Peyer's patch (tissue), 4 donors: ENCODE measurements around the gene ACIN1. TPM values are rescaled to one million over a fixed set of nuclear protein-coding genes. Genes with fewer than 3 reads are reported as not detected.
"Not testable (repeated sequence)": the region's sequence is repeated elsewhere in the genome, so short reads cannot be mapped to it uniquely, and the experiment has no call there.

Source experiments
- DNase-seq, 3 donors: peaks; one replicate each; pipeline ENCODE4 v3.0.0-alpha.2; 2017 to 2019
- H3K27ac ChIP-seq, 4 donors: fragments of 200-600 bp; sonication (generic); one replicate each; pipeline ENCODE4 v1.5.1; 2016 to 2019
- H3K27me3 ChIP-seq, 2 donors: fragments of 200-600 bp; sonication (generic); one replicate each; pipeline ENCODE4 v1.5.1; 2019
- H3K36me3 ChIP-seq, 3 donors: fragments of 200-600 bp; sonication (generic); one replicate each; pipeline ENCODE4 v1.5.1; 2016 to 2019
- H3K4me1 ChIP-seq, 4 donors: fragments of 200-600 bp; sonication (generic); one replicate each; pipeline ENCODE4 v1.5.1; 2016 to 2019
- H3K4me3 ChIP-seq, 4 donors: fragments of 200-600 bp; sonication (generic); 1 replicate in 3 of 4; 2 replicates in 1 of 4; pipeline ENCODE4 v1.5.1; 2016 to 2019; ENCODE audit warnings: mild to moderate bottlenecking in 1 of 4
- H3K9me3 ChIP-seq, 4 donors: fragments of 200-600 bp; sonication (generic); one replicate each; pipeline ENCODE4 v1.5.1; 2016 to 2019; ENCODE audit warnings: mild to moderate bottlenecking in 1 of 4
- POLR2A ChIP-seq, 2 donors: fragments of 450-650 bp; IDR thresholded peaks; one replicate each; pipeline ENCODE4 v1.5.1; 2017; ENCODE audit warnings: antibody characterized with exemption in 2 of 2, mild to moderate bottlenecking in 2 of 2, moderate library complexity in 2 of 2
- total RNA-seq, 4 donors: library from RNA; depleted of rRNA; stranded (reverse); fragments of >200 nt; gene quantifications; one replicate each; pipeline ENCODE4 v1.1.0, GENCODE V29; 2016
- TF ChIP-seq, protein P1 (sequence below), 6 experiments: fragments of 450-650 bp in 4 of 6; fragments of 200-600 bp in 2 of 6; sonication (generic) in 1 of 6; IDR thresholded peaks; one replicate each; pipeline ENCODE4 v1.5.1; 2017 to 2019; ENCODE audit warnings: antibody characterized with exemption in 6 of 6, mild to moderate bottlenecking in 3 of 6, moderate library complexity in 1 of 6

Gene ACIN1
- total RNA-seq, 4 donors from 2014 or later: 130 to 281 (median 238) TPM

DNA sequence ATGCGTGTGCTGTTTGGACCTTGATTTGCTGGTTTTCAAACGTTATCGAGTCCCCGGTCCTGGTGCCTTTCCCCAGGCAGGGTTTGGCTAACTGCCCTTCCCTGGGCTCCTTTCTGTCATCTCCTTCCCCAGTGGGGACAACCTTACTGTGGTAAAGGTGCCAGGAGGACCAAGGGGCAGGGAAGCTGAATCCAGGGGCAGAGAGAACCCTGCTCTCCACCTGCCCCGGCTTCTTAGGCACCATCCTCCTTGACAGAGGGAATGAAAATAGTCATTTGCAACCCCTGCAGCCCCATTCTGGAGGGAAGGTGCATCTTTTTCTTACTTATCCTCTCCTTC is 19.2 kb upstream of the ACIN1 start:
- H3K9me3 ChIP-seq: no peaks in the 10 kb centered on the region
- H3K27ac ChIP-seq: no peak overlapping the region
- DNase-seq: peak in 1 of 3 donors; percentile 32
- no peaks in the 10 kb centered on the region for H3K36me3 ChIP-seq
- H3K4me3 ChIP-seq: no peak overlapping the region
- TF ChIP-seq, protein P1, sequence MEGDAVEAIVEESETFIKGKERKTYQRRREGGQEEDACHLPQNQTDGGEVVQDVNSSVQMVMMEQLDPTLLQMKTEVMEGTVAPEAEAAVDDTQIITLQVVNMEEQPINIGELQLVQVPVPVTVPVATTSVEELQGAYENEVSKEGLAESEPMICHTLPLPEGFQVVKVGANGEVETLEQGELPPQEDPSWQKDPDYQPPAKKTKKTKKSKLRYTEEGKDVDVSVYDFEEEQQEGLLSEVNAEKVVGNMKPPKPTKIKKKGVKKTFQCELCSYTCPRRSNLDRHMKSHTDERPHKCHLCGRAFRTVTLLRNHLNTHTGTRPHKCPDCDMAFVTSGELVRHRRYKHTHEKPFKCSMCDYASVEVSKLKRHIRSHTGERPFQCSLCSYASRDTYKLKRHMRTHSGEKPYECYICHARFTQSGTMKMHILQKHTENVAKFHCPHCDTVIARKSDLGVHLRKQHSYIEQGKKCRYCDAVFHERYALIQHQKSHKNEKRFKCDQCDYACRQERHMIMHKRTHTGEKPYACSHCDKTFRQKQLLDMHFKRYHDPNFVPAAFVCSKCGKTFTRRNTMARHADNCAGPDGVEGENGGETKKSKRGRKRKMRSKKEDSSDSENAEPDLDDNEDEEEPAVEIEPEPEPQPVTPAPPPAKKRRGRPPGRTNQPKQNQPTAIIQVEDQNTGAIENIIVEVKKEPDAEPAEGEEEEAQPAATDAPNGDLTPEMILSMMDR (IDR thresholded peaks at IDR 0.05): no peak
- TF ChIP-seq POLR2A (IDR thresholded peaks at IDR 0.05): no peak
- no peaks in the 10 kb centered on the region for H3K27me3 ChIP-seq
- H3K4me1 ChIP-seq: peaks cover 0 to 6% (median under 1%) of the 10 kb centered on the region in 4 donors

- TF ChIP-seq POLR2A (IDR thresholded peaks at IDR 0.05): no peak
- TF ChIP-seq, protein P1 (IDR thresholded peaks at IDR 0.05): no peak
- H3K27ac ChIP-seq: no peak overlapping the region
- H3K9me3 ChIP-seq: no peaks in the 10 kb centered on the region
- peaks cover 0 to 2% (median 0%) of the 10 kb centered on the region in 4 donors for H3K4me1 ChIP-seq
- no peak overlapping the region for H3K4me3 ChIP-seq
- peak in 1 of 3 donors; percentile 40 for DNase-seq
- H3K36me3 ChIP-seq: no peaks in the 10 kb centered on the region
- no peaks in the 10 kb centered on the region for H3K27me3 ChIP-seq
Measured at GRCh38 chr14:23113431-23114119, 18.6 kb upstream of the ACIN1 start.

DNA sequence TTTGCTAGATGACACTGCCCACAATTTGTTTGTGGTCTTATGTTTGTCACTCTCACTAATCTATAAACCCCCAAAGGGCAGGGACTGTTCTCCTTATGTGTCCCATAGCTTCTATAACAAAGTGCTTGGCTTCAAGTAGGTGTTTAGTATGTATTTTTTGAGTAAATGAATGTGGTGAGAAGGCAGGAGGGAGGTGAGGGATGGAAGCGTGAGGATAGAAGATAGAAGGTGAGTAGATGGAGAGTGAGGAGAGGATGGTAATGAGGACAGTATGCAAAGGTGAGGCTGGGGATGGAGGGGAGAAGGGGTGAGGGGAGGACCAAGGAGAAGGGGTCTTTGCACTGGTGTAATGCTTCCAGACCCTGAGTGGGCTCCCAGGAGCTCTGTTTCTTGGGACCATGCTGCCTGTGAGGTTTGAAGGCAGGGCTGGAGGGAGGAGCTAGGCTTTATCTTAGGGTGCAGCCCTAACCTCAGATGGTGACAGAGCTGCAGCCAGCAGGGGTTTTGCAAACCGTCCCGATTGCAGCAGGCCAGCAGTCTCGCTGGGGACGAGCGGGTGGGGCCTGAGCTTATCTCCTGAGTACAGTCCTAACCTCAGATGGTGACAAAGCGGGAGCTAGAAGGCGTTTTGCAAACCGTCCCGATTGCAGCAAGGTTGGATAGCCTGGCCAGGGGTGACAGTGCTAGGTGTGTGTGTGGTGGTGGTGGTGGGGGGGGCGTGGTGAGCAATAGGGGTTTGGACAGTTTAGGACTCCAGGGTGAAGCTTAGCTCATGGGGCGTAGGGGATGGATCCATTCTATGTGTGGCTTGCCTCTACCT is 17.6 kb upstream of the ACIN1 start:
- Histone ChIP-seq H3K36me3 (no peaks in the 10 kb centered on the region), H3K4me1 (no peaks in the 10 kb centered on the region), H3K27me3 (no peaks in the 10 kb centered on the region), H3K4me3 (no peak overlapping the region), H3K27ac (no peak overlapping the region), H3K9me3 (no peaks in the 10 kb centered on the region)
- TF ChIP-seq, protein P1 (IDR thresholded peaks at IDR 0.05): no peak
- no peak for TF ChIP-seq POLR2A (IDR thresholded peaks at IDR 0.05)
- DNase-seq: peak in 2 of 3 donors; percentile 44 to 49

DNA sequence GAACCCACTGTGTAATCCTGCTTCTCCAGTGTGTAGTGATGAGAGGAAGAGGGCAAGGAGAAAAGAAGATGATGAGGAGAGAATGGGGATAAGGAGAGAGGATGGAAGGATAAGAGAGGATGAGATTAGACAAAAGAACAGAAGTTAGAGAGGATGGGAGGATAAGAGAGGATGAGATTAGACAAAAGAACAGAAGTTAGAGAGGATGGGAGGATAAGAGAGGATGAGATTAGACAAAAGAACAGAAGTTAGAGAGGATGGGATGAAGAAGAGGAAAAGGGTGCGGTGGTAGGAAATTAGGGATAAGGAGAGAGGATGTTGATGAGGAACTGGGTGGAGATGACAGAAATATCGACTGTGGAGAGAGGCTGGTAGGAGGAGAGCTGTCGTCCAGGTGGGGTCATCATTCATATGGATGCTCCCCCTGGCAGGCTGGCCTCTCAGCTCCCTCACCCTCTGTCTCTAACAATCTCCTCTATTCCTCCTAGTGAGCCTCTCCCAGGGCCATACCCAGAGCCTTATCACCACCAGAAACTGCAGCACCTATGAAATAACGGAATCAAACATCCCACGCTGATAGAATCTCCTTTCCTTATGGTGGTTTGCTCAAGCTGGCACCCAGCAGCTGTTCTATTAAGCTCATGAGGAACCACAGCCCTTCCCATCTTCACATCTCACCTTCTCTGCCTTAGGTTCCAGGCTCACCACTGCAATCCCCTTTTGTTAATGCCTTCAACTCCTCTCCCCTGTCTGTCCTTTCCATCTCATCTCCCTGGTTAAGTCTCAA is 15.8 kb upstream of the ACIN1 start:
- DNase-seq: no peak
- no peaks in the 10 kb centered on the region for H3K27me3 ChIP-seq
- TF ChIP-seq, protein P1 (IDR thresholded peaks at IDR 0.05): no peak
- TF ChIP-seq POLR2A (IDR thresholded peaks at IDR 0.05): no peak

DNA sequence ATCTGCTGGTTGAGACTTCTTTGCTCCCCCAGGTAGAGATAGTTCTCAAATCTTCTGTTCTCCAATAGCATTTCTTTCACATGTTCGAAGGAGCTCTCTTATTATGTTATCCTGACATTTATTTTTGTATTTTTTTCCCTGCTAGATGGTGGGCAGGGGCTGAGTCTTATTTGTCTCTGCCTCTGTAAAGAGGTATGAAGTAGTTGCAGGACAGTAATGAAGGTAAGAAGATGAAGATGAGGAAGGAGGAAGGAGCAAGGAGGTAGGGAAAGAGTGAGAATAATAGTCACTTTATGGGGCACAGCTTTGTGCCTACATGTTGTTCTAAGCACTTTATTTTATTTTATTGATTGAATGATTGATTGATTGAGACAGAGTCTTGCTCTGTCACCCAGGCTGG is 14.8 kb upstream of the ACIN1 start:
- Histone ChIP-seq H3K4me3 (no peak overlapping the region), H3K27me3 (no peaks in the 10 kb centered on the region), H3K27ac (no peak overlapping the region), H3K36me3 (no peaks in the 10 kb centered on the region), H3K9me3 (no peaks in the 10 kb centered on the region), H3K4me1 (no peaks in the 10 kb centered on the region)
- TF ChIP-seq, protein P1 (IDR thresholded peaks at IDR 0.05): no peak
- TF ChIP-seq POLR2A (IDR thresholded peaks at IDR 0.05): no peak
- no peak for DNase-seq

More for the DNA sequence above, 15.8 kb upstream of the ACIN1 start:
- Histone ChIP-seq H3K4me3 (no peak overlapping the region), H3K27ac (no peak overlapping the region), H3K9me3 (no peaks in the 10 kb centered on the region), H3K36me3 (no peaks in the 10 kb centered on the region), H3K4me1 (no peaks in the 10 kb centered on the region)

DNA sequence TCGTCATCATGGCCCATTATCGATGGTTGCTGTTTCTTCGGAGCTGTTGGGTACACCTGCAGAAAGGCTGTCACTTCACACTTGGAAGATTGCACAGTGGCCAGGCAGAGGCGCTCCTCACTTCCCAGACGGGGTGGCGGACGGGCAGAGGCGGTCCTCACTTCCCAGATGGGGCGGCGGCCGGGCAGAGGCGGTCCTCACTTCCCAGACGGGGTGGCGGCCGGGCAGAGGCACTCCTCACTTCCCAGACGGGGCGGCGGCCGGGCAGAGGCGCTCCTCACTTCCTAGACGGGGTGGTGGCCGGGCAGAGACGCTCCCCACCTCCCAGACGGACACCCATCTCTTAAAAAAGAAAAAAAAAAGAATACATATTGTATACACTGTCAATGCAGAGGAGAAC is 13.2 kb upstream of the ACIN1 start:
- H3K9me3 ChIP-seq, DNase-seq, H3K27me3 ChIP-seq, H3K27ac ChIP-seq, H3K4me3 ChIP-seq, H3K4me1 ChIP-seq, H3K36me3 ChIP-seq: not testable (repeated sequence)

- not testable (repeated sequence) for H3K27ac ChIP-seq, H3K27me3 ChIP-seq, H3K9me3 ChIP-seq, H3K4me3 ChIP-seq, H3K36me3 ChIP-seq, DNase-seq, H3K4me1 ChIP-seq
Measured at GRCh38 chr14:23107620-23108019, 12.7 kb upstream of the ACIN1 start.
